Activated CD4-positive, alpha-beta T cell treated with anti-CD3 and anti-CD28 coated beads, Interleukin-2, amount 50 U/mL, for 48 hours (primary cell): ENCODE data around the gene RAB15.
A peak's percentile ranks its signal among the peaks of the same experiment; 100 is the strongest.

Experiments used
- DNase-seq, 2 experiments: peaks; one replicate each; pipeline ENCODE4 v3.0.0-alpha.2; 2020

RAB15 gene

DNA sequence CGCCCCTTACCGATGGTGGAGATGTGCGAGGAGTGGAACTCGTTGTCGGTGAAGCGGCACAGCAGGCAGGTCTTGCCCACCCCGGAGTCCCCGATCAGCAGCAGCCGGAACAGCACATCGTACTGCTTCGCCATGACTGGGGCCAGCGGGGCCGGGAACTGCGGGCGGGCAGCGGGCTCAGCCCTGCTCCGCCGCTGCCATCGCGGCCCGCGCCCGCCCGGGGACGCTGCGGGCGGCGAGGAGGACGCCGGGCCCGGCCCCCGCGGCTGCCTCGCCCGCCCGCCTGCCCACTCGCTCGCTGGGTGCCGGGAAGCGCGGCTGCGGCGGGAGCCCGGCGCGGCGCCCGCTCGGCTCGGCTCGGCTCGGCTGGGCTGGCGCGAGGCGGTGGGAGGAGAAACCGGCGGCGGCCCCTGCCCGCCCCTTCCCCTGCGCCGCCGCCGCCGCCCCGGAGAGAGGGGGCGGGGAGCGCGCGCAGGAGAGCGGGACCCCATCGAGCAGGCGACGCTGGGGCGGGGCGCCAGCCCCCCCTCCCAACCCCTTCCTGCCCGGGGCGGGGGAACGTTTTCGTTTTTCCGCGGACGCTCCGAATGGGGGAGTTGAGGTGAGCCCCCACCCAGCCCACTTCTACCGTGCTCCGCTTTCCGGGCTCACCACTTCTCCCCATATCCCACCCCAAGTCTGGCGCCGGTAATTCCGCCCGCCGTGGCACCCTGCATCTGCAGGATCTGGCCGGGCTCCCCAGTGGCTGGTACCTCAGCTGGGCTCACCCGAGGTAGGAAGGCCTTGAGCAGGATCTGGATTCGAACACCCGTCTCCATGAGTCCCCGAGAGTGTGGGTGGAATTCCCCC is at the start of gene RAB15:
TSS of gene RAB15 (minus strand) at position 394 of the 849 bp plus-strand sequence. CDS start at position 134, 260 bp downstream.
- peak; percentile 39 to 42 for DNase-seq

DNA sequence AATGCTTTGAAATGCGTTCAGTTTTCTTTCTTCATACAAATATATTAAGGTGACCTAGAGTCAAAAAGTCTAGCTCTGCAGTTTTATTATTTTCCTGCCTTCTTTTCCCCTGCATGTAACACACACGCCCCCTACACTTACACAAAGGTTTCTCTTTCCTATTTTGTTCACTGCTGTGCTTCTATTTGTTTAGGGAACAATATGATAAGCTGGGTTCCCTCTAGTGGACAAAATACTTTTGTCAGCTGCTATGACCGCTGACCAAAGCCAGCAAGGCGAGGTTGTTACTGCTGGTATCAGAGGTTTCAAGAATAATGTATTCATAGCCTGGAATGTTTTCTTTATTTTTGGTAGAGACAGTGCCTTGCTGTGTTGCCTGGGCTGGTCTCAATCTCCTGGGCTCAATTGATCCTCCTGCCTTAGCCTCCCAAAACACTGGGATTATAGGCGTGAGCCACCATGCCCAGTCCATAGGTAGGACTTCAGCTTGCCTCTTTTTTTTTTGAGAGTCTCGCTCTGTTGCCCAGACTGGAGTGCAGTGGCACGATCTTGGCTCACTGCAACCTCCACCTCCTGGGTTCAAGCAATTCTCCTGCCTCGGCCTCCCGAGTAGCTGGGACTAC is 47.9 kb upstream of the RAB15 start:
- DNase-seq: no peak

DNA sequence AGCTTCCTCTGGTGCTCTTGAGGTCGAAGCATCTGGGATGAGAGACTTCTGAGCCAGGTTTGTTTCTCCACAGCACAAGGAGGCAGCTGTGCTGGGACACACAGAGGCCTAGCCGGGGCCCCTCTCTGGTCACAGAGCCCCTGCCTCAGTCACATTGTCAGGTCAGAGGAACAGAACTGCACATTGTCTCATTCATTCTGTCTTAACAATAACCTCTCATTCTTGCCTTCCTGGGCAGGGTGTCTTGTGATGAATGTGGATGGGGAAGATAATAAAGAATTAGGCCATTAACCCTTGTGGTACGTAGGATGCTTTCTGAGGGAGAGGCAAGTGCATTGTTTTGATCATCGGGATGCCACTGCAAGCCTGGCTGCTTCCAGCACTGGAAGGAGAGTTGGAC is 44.3 kb upstream of the RAB15 start:
- DNase-seq: no peak

DNA sequence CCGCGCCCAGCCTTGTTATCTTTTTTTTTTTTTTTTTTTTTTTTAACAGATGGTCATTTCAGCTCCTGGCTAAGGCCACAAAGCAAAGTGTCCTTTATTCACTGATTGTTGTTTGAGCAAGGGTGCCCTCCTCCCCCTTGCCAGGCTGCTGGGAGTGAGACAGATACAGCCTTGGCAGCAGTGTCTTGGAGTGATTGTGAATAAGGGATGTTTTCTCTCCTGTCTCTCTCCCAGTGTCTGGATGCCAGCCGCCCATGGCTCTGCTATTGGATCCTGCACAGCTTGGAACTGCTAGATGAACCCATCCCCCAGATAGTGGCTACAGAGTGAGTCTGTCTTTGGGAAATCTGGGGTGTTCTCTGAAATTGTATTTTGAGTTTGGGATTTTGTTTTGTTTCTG is 43.3 kb upstream of the RAB15 start:
- no peak for DNase-seq

DNA sequence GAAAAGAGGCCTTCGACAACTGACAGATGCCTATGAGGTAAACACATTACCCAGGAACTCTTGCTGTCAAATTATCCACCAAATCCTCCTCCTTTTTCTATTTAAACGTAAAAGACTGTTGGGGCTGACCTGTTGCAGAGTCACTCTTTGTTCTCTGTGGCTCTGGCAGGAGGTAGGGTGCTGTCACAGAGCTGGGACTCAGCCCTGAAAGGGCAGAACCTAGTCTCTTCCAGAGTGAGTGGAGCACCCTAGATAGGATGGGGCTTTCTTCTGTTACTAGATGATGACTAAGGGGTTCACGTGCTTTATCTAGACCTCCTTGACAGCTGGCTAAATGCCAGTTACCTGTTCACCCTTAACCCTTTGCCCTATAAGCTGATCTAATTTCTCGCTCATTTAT is 40.2 kb upstream of the RAB15 start:
- no peak for DNase-seq

DNA sequence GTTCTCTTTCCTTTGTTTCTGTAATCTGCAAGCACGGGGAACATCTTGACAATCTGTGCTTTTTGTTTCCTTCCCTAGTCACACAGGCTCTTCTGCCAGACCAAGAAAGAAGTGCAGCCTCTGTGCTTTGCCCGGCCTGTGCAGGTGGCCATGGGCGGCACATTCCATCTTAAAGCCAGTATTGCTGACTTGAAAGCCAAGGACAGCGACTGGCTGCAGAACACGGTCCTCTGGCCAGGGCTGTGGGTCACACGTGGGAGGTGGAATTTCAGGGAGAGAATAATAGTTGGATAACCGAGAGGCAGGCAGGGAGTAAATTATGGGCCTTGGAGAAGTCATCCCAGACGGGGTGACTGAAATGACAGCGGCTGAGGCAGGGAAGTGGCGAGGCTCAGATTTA is 39.4 kb upstream of the RAB15 start:
- DNase-seq: no peak

DNA sequence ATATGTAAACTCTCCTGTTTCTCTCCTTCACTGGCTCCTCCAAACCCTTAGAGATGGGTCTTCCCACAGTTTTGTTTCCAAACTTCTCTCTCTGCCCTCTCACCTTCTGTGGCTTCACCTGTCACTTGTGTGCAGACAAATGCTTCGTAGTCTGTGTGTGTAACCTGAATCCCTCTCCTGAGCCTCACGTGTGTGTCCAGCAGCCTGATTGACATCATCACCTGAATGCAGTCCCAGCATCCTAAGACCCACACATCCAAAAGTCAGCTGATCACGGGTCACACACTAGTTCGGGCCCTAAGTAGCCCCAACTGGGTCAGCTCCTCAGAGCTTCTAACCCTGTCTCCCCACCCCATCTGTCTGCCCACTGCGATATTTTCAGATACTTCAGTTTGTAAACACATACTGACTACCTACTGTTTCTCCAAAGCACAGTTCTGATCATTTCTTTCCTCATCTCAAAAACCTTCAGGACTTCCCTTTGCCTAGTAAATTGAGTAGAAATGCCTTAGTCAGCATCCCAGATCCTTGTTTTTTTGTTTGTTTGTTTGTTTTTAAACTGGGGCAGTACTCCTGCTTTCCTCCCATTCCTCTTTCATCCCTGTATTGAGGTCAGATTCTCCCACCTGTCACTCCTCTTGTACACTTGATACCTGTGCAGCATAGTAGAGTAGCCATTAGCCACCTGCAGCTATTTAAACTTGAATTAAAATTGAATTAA is 38.2 kb upstream of the RAB15 start:
- DNase-seq: no peak

DNA sequence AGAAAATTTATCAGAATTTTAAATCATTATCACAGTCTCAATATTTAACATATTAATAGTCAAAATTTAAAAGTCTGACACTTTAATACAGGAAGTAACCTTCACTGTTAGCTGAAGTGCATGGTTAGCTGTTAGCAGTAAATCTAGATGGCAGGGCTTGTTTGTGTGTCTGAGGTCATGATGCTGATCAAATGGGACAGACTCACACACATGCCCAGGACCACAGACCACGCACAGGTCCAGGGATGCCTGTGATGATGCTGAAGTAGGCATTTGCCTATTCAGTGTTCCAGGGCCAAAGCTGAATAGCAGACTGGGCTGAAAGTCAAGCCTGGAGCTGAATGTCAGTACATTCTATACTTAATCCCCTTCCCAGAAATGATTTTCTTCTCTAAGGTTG is 35.1 kb upstream of the RAB15 start:
- DNase-seq: no peak

DNA sequence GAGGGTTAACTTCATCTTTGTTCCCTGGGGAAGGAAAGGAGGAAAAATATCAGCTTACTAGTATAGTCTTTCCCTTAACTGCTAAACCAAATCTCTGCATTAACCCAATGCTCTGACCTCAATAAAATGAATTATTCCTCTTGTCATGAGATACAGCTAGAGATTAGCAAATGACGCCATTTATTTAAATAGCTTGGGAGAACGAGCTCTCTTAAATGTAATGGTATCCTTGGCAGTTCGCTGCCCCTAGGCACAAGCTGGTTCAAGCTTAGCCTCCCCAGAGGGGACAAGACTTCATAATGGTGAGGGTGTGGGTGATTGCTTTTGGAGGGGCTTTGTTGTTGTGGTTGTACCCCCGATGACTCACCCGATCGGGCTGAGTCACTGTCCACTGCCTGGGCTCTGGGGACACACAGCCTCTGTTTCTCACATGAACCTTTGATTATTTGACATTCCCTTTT is 34.2 kb upstream of the RAB15 start:
- DNase-seq: no peak

DNA sequence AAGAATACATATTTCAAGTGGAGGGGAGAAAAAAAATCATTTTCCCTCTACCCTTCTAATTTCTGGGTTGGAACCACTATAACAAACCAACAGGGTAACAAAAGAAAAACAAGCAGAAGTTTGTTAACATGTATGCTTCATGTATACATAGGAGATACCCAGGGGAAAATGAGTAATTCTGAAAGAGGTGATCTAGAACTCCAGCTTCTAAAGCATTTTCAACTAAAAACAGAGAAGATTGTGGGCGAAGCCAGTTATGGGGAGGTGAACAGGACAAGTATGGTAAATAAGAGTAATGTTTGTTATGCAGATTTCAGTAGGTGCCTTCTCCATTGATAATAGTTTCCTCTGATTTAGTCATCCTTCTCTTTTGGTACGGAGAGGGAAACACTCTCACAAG is 31.3 kb upstream of the RAB15 start:
- DNase-seq: no peak

DNA sequence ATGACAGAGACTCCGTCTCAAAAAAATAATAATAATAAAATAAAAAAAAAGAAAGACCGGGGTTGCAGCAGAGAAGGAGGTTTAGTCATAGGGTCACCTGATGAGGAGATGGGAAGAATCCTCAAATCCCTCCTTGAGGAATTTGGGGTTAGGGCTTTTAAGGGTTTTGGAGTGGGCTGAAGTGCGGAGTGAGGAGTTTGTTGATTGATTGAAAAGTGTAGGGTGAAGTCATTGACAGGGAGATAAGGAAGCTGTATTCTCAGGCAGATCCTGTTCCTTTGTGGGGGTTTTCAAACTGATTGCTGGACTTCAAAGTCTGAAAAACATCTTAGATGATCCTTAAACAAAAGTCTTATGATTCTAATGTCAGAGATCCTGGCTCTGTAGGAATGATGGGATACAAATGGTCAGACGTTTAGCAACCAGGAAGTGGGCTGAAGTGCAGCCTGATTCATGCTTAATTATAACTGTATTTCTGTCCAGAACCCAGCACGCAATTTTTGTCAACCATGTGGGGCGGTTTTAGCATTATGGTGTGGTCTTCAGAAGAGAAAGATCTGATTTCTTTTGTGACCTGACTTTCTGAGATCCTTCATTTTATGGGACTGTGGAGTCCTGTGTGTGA is 30.6 kb upstream of the RAB15 start:
- no peak for DNase-seq

DNA sequence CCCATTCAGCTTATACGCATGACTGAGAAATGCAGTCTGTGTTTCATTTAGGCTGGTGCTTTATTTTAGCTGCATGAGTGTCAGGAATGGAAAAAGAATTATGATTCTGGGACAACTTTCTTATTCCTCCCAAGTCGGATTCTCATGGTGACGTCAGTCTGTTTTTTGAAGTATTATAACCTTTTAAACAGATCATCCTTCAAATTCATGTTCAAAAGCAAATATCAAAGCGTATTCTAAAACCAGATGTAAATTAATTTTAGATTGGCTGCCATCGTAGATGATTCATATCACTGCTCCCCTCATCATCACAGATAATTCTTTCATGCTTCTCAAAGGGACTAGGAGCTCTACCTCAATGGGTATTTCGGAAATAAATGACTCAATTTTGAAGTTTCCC is 29.6 kb upstream of the RAB15 start:
- no peak for DNase-seq

DNA sequence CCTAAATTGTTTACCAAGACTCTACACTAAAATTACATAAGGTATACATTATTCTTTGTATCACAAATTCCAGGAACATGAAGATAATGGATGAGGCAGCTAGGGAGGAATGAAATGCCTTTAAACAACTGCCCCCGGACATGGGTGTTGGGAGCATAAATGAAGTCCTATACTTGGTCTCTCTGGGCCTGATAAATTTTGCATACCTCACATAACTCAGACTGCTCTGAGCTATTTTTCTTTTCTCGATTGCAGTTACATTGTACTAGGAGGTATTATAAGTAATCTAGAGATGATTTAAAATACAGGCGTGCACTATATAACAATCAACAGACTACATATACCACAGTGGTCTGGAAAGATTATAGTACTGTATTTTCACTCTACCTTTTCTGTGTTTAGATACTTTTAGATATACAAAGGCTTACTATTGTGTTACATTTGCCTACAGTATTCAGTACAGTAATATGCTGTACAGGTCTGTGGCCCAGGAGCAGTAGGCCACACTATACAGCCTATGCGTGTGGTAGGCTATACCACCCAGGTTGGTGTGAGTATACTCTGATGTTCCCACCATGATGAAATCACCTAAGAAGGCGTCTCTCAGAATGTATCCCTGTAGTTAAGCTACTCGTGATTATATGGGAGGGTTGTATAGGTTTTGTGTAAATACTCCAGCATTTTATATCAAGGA is 28.9 kb upstream of the RAB15 start:
- no peak for DNase-seq

DNA sequence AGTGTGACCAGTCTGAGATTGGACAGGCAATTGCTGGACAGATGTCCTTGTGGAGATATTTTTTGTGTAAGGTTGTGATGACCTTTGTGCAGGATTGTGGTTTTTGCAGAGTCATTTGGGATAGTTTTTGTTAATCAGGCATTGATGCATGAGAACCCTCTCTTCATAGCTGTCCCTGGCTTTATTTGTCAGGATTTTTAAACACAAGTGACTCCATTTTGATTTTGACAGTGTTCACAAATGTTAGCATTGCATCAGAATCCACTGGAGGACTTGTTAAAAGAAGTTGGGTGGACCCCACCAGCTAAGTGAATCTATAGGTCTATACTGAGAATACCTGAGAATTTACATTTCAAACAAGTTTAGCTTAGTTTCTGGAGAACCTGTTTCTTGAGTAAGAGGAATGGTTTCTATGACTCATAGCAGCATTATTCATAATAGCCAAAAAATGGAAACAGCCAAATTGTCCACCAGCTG is 26.4 kb upstream of the RAB15 start:
- DNase-seq: no peak

DNA sequence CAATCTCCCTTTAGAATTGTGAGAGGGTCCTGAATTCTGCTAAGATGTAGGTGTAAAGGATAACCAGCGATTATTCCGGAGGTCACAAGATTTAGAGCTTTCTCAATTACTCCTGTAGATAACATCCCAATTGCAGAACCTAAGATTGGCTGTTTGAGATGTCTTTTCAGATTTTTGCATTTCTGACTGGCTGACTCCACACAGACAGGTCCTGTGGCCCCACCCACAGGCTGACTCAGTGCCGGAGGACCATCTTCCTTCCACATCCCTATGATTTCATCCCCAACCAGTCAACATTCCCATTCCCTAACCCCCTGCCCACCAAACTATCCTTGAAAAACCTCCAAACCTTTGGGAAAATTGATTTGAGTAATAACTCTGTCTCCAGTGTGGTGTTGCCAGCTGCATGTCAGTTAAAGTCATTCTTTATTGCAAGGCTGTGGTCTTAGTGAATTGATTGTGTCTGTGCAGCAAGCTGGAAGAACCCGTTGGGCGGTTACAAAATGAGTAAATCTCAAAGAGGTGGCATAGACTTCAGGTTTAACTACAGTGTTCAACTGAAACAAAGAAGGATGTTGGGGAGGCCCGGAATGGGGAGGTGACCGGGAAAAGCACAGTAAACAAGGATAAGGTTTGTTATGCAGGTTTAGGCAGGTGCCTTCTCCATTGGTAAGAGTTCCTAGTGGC is 25.1 kb upstream of the RAB15 start:
- no peak for DNase-seq

DNA sequence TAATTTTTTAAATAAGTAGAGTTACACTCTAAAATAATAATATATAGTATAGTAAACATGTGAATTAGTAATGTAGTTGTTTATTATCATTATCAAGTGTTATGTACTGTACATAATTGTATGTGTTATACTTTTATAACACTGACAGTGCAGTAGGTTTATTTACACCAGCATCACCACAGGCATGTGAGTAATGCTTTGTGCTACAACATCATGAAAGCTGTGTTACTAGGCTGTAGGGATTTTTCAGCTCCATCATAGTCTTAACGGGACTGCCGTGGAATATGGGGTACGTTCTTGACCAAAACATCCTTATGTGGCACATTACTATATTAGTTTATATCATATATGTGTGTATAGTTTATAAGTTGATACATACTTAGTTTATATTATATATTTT is 23.2 kb upstream of the RAB15 start:
- no peak for DNase-seq

DNA sequence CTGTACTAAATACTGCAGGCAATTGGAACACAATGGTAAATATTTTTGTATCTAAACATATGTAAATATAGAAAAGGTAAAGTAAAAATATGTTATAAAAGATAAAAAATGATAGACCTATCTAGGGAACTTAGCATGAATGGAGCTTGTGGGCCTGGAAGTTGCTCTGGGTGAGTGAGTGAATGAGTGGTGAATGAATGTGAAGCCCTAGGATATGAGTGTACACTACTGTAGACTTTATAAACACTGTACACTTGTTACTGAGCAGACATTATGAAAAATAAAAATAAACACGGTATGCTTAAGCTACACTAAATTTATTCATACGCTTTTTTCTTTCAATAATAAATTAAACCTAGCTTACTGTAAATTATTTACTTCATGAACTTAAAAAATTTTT is 22.4 kb upstream of the RAB15 start:
- DNase-seq: no peak

DNA sequence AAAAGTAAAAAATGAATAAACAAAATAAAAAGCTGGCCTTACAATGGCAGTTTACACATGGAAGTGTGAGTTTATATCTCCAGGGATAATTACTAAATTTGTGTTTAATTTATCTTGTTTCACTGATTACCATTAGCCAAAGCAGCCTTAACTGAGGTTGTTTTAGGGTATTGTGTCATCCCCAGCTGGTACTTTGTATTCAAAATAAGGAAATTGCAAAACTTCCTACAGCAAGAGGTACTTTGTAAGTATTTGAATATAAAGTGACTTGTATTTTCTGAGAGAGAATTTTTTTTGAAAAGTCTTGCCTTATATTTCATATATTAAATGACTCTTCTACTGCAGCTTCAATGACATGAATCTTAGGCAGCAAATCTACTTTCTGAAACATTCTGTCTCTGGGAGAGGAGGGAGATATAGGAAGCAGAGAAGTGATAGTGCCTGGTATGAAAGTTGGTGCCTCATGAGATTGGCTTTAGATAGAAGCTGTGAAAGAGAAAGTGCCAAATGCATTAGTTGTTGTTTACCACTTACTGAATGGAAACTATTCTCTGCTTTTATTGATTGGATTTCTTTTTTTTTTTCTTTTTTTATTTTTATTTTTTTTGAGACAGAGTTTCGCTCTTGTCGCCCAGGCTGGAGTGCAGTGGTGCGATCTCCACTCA is 21.3 kb upstream of the RAB15 start:
- DNase-seq: no peak

DNA sequence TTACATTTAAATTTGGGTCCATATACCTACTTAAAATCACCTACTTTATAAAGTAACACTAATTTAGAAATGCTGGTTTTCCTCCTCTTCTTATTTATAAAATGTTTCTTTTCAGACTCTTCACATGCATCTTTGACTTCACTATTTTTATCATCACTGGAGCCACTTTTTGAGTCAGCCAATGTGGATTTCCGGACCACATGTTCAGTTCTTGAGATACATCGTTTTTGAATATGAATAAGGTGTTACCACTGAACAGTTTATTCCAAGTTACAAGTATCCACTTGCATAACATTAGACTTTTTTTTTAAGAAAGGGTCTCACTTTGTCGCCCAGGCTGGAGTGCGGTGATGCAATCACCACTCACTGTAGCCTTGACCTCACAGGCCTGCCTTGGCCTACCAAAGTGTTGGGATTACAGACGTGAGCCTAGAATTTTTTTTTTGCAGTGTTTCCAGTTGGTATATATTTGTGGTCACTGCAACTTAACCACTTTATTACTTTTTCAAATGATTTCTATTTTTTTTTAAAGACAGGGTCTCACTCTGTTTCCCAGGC is 20.3 kb upstream of the RAB15 start:
- DNase-seq: no peak

DNA sequence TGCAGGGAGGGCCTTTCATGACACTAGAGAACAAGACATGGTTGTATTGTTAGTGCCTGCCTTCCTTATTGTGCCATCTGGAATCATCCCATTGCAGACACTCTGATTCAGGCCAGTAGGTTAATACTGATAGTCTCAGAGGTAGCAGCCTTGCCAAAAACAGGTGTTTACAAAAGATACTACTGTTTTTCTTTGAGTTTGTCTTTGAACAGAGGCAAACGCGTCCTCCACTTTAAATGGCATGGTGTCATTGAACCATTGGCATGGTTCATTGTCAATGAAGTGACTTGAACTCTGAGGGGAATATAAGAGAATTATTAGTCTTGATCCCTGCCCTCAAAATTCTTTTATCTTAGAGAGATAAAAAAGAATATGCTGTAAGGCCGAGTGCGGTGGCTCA is 18.8 kb upstream of the RAB15 start:
- no peak for DNase-seq

DNA sequence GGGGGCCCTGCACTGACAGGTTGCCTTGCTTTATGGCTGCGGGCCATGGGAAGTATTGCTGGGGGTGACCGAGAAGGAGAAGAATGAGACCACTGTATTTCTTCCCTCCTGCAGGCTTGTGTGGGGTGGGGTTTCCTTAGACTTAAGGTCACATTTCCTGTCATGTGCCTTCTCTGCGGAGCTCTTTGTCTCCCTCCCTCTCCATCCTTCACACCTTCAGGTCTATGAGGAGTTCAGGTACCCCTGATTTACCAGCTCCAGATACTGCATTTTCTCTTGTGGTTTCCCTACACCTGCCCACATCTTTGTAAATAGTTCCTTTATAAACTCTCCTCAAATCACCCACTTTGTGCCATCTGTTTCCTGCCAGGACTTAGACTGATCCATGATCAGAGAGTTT is 18.2 kb upstream of the RAB15 start:
- DNase-seq: no peak
